HG02852 (cell line): ENCODE data around the gene SETX.

Source experiments
- ATAC-seq: cut with Tn5 transposase; IDR thresholded peaks from one replicate; pipeline ENCODE4 v1.9.1; 2021; ENCODE audit warnings: mild to moderate bottlenecking, moderate library complexity; ENCODE audit not compliant: unreplicated experiment

The SETX gene

GRCh38 chr9:132356324-132356924, 1.6 kb upstream of the SETX start:
- ATAC-seq, result no peak

GRCh38 chr9:132351404-132352045, 3.3 kb downstream of the SETX start:
- ATAC-seq, result no peak

GRCh38 chr9:132350861-132351315, 3.9 kb downstream of the SETX start:
- no peak for ATAC-seq

GRCh38 chr9:132348676-132349075, 6.1 kb downstream of the SETX start:
- no peak for ATAC-seq

- no peak for ATAC-seq
These were observed 8.6 kb downstream of the SETX start for GRCh38 chr9:132346177-132346576.

- no peak for ATAC-seq
These were observed 13.5 kb downstream of the SETX start for GRCh38 chr9:132341177-132341840.

- no peak for ATAC-seq
These were observed 20.4 kb downstream of the SETX start for GRCh38 chr9:132334364-132334763.

- ATAC-seq, result no peak
These were observed 21.2 kb downstream of the SETX start for GRCh38 chr9:132333556-132333955.

- no peak for ATAC-seq
These were observed 26.2 kb downstream of the SETX start for GRCh38 chr9:132328580-132328979.

GRCh38 chr9:132327537-132327936, 27.2 kb downstream of the SETX start:
- ATAC-seq, result no peak

- no peak for ATAC-seq
These were observed 30.4 kb downstream of the SETX start for GRCh38 chr9:132324425-132324824.

GRCh38 chr9:132319421-132320110, 35.2 kb downstream of the SETX start:
- ATAC-seq, result no peak

GRCh38 chr9:132312873-132313272, 41.9 kb downstream of the SETX start:
- no peak for ATAC-seq

- no peak for ATAC-seq
These were observed 42.4 kb downstream of the SETX start for GRCh38 chr9:132312426-132312825.

- no peak for ATAC-seq
These were observed 42.8 kb downstream of the SETX start for GRCh38 chr9:132311978-132312377.

- ATAC-seq, result no peak
These were observed 45.7 kb downstream of the SETX start for GRCh38 chr9:132309056-132309455.

GRCh38 chr9:132301521-132301920, 53.3 kb downstream of the SETX start:
- no peak for ATAC-seq

- ATAC-seq, result no peak
These were observed 55.6 kb downstream of the SETX start for GRCh38 chr9:132299221-132299620.

GRCh38 chr9:132295181-132295580, 59.6 kb downstream of the SETX start:
- ATAC-seq, result no peak

GRCh38 chr9:132293145-132293721, 61.6 kb downstream of the SETX start:
- ATAC-seq, result no peak

GRCh38 chr9:132288966-132289365, 65.8 kb downstream of the SETX start:
- ATAC-seq, result no peak
